GM23248 (cell line): ENCODE data around the gene UBASH3B. TPM values are rescaled to one million over a fixed set of nuclear protein-coding genes. Genes with fewer than 3 reads are reported as not detected.

ENCODE experiments used
- DNase-seq: peaks from one replicate; pipeline ENCODE4 v3.0.0-alpha.2; 2015
- H2AFZ ChIP-seq: fragments of 200-600 bp; sonication (generic); 2 replicates; pipeline ENCODE4 v1.6.1; 2016; ENCODE audit warnings: antibody characterized with exemption
- H3F3A ChIP-seq: fragments of 200-600 bp; sonication (generic); 2 replicates; pipeline ENCODE4 v1.6.1; 2016; ENCODE audit warnings: mild to moderate bottlenecking, antibody characterized with exemption, mixed run types; ENCODE audit not compliant: insufficient read depth
- H3K27ac ChIP-seq: fragments of 200-600 bp; sonication (generic); 2 replicates; pipeline ENCODE4 v1.5.1; 2016; ENCODE audit warnings: mild to moderate bottlenecking
- H3K27me3 ChIP-seq: fragments of 200-600 bp; sonication (generic); replicated peaks from 2 replicates; pipeline ENCODE4 v1.6.1; 2016; ENCODE audit warnings: mild to moderate bottlenecking; ENCODE audit not compliant: insufficient read depth
- H3K36me3 ChIP-seq: fragments of 200-600 bp; sonication (generic); 2 replicates; pipeline ENCODE4 v1.6.1; 2016; ENCODE audit warnings: low read depth, mild to moderate bottlenecking
- H3K4me1 ChIP-seq: fragments of 200-600 bp; sonication (generic); 2 replicates; pipeline ENCODE4 v1.6.1; 2016; ENCODE audit warnings: mild to moderate bottlenecking; ENCODE audit not compliant: insufficient read depth
- H3K4me2 ChIP-seq: fragments of 200-600 bp; sonication (generic); one replicate; pipeline ENCODE4 v1.6.1; 2016; ENCODE audit warnings: mild to moderate bottlenecking; ENCODE audit not compliant: unreplicated experiment
- H3K4me3 ChIP-seq: fragments of 200-600 bp; sonication (generic); 2 replicates; pipeline ENCODE4 v1.5.1; 2016; ENCODE audit warnings: mild to moderate bottlenecking
- H3K79me2 ChIP-seq: fragments of 200-600 bp; sonication (generic); 2 replicates; pipeline ENCODE4 v1.6.1; 2016; ENCODE audit warnings: mild to moderate bottlenecking; ENCODE audit not compliant: insufficient read depth
- H3K9ac ChIP-seq: fragments of 200-600 bp; sonication (generic); 2 replicates; pipeline ENCODE4 v1.6.1; 2016; ENCODE audit warnings: mild to moderate bottlenecking
- H3K9me2 ChIP-seq: fragments of 200-600 bp; sonication (generic); 2 replicates; pipeline ENCODE4 v1.6.1; 2016; ENCODE audit warnings: mixed run types, mild to moderate bottlenecking, moderate library complexity; ENCODE audit not compliant: insufficient read depth
- H3K9me3 ChIP-seq: fragments of 200-600 bp; sonication (generic); one replicate; pipeline ENCODE4 v1.6.1; 2017; ENCODE audit warnings: low read depth
- H4K20me1 ChIP-seq: fragments of 200-600 bp; sonication (generic); 2 replicates; pipeline ENCODE4 v1.6.0; 2016; ENCODE audit not compliant: insufficient read depth
- EZH2 ChIP-seq: fragments of 200-600 bp; sonication (generic); IDR thresholded peaks from 2 replicates; pipeline ENCODE4 v1.6.1; 2018; ENCODE audit warnings: antibody characterized with exemption, mild to moderate bottlenecking; ENCODE audit not compliant: insufficient read depth, poor library complexity, severe bottlenecking
- EZH2phosphoT487 ChIP-seq: fragments of 200-600 bp; sonication (generic); IDR thresholded peaks from 2 replicates; pipeline ENCODE4 v1.6.1; 2018; ENCODE audit warnings: antibody characterized with exemption, moderate library complexity, mild to moderate bottlenecking, low read depth; ENCODE audit not compliant: insufficient read depth
- WGBS, 2 experiments: methylation state at CpG; one replicate each; pipeline ENCODE4 v1.1.6; 2015 to 2017; ENCODE audit warnings: low lambda C conversion rate in 2 of 2, low coverage in 1 of 2; ENCODE audit errors: missing lambda C conversion rate in 2 of 2; 5-methylcytosine and 5-hydroxymethylcytosine counted together
- in situ Hi-C: fragments of 300-500 bp; cut with MboI; formaldehyde crosslinking; loops from 2 replicates; pipeline ENCODE4 v1.15.0; 2020
- polyA plus RNA-seq: library from polyadenylated mRNA; unstranded; fragments of >200 nt; fragmentation: Nextera tagmentation; extraction: Ambion mirVana; gene quantifications from 2 replicates; pipeline ENCODE4 v1.2.1, GENCODE V29; 2016
- total RNA-seq: library from RNA; depleted of rRNA; stranded (reverse); fragments of >200 nt; shearing (Covaris generic); gene quantifications from 2 replicates; pipeline ENCODE4 v1.2.3, GENCODE V29; 2014

Gene UBASH3B
- total and polyA plus RNA-seq, 2 experiments from 2014 or later: 15.5 to 19.7 TPM

DNA sequence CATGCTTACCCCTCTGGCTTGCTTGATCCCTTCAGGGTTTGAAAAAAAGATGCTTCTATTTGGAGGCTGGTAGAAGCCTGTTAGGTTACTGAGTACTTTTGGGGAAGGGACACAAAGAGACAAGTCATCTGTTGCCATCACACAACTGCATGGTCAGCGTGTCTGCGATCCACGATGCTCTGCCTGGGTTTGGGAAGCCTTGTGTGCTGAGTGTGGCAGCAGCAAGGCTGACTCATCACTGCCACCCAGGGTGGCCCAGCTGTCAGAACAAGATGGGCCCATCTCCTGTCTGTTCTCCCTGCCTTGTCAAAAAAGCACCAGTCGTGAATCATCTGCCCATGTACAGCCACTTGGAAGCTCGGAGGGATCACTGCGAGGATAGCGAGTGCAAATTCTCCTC is 26.2 kb downstream of the UBASH3B start:
- in situ Hi-C loops: no loop called here
- Histone ChIP-seq H3K4me3 (no peak overlapping the region), H4K20me1 (no peaks in the 10 kb centered on the region), H3K9me3 (no peaks in the 10 kb centered on the region), H3K9me2 (no peaks in the 10 kb centered on the region), H3K9ac (no peak overlapping the region), H3K4me2 (no peak overlapping the region), H3K4me1 (peaks cover 11% of the 10 kb centered on the region), H3K36me3 (no peaks in the 10 kb centered on the region), H2AFZ (no peak overlapping the region), H3K79me2 (peaks cover 83% of the 10 kb centered on the region), H3F3A (0 out of 2 replicates have a peak, but pooled peaks cover 11% of the 10 kb centered on the region), H3K27ac (no peak overlapping the region), H3K27me3 (no peaks in the 10 kb centered on the region)
- 67 to 74% methylated on average over 7 of the region's 7 CpGs for whole genome bisulfite sequencing, 2 experiments
- TF ChIP-seq EZH2phosphoT487: no peak
- TF ChIP-seq EZH2: no peak
- DNase-seq: peak; percentile 39

DNA sequence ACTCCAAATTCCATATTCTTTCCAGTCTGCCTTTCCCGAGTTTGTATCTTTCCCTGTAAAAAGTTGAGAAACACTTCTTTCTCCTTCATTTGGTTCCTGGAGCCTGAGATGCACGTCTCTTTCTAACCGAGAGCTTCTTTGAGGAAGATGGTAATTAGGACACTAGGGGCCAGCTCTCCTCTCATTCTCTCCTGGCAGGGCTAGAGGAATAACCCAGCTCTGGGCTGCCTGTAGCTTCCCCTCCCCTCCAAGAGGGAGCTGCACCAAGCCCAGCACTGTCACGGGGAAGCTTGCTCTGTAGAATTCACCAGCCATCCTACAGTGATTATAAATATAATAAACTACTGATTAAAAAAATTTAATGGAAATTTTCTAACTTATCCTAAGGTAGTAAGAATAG is 26.9 kb downstream of the UBASH3B start:
- H2AFZ ChIP-seq: no peak overlapping the region
- 97 to 100% methylated on average over 4 of the region's 4 CpGs for WGBS, 2 experiments
- no peaks in the 10 kb centered on the region for H3K9me3 ChIP-seq
- no peak overlapping the region for H3K9ac ChIP-seq
- H4K20me1 ChIP-seq: no peaks in the 10 kb centered on the region
- TF ChIP-seq EZH2 (no peak), EZH2phosphoT487 (no peak)
- peaks cover 11% of the 10 kb centered on the region for H3K4me1 ChIP-seq
- DNase-seq: no peak
- no peak overlapping the region for H3K27ac ChIP-seq
- H3K36me3 ChIP-seq: no peaks in the 10 kb centered on the region
- 0 out of 2 replicates have a peak, but pooled peaks cover 11% of the 10 kb centered on the region for H3F3A ChIP-seq
- H3K4me3 ChIP-seq: no peak overlapping the region
- peaks cover 83% of the 10 kb centered on the region for H3K79me2 ChIP-seq
- in situ Hi-C loops: no loop called here
- no peak overlapping the region for H3K4me2 ChIP-seq
- no peaks in the 10 kb centered on the region for H3K9me2 ChIP-seq
- no peaks in the 10 kb centered on the region for H3K27me3 ChIP-seq

DNA sequence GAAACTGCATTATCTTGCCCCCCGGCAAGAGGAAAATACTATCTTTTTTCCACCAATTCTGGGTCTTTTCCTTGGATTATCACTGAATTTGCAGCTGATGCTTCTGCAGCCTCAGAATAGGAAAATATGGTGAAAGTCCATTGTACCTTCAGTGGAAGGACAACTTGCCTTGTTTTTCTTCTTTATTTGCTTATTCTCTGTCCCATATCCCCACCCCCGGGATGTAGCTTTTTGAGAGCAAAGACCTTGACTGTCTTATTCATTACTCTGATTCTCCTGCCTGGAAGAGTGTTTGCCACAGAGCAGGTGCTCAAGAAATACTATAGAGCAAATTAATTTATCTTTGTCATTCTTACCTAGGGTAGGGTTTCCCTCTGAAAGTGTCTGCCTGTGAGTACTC is 29.5 kb downstream of the UBASH3B start:
- in situ Hi-C loops: no loop called here

DNA sequence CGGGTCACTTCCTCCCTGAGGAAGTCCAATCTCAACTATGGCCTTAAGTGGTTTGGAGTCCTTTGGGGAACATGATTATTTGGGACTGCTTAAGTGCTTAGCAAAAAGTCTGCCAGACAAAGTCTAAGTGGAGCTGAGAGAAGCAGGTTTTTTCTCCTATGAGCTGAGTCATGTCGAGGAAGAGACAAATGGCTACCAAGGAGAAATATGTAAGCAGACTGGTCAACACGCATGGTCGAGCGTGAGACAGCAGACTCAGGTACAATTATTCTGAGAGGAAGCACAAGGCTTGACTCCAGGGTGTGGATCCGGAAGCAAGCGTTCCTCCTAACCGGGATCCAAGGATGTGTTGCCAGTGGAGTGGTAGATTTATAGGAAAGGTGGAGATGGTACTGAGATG is 30.6 kb downstream of the UBASH3B start:
- Histone ChIP-seq H3K27me3 (no peaks in the 10 kb centered on the region), H3K27ac (no peak overlapping the region), H3K9me3 (no peaks in the 10 kb centered on the region), H3K36me3 (no peaks in the 10 kb centered on the region), H3K79me2 (peaks cover 81% of the 10 kb centered on the region), H3K9ac (no peak overlapping the region), H3K4me1 (peaks cover 16% of the 10 kb centered on the region), H2AFZ (no peak overlapping the region), H3K4me3 (no peak overlapping the region), H3K9me2 (no peaks in the 10 kb centered on the region), H4K20me1 (no peaks in the 10 kb centered on the region), H3K4me2 (no peak overlapping the region), H3F3A (peaks cover 10% of the 10 kb centered on the region; the same call in 1 of the 2 replicates)
- no peak for DNase-seq
- in situ Hi-C loops: no loop called here
- no peak for TF ChIP-seq EZH2
- 97 to 98% methylated on average over 8 of the region's 8 CpGs for WGBS, 2 experiments

More for the DNA sequence above, 29.5 kb downstream of the UBASH3B start:
- Histone ChIP-seq H3K4me2 (no peak overlapping the region), H3K4me3 (no peak overlapping the region), H3K9me2 (no peaks in the 10 kb centered on the region), H3K4me1 (peaks cover 11% of the 10 kb centered on the region), H3K27ac (no peak overlapping the region), H2AFZ (no peak overlapping the region), H3K36me3 (no peaks in the 10 kb centered on the region), H3K27me3 (no peaks in the 10 kb centered on the region), H4K20me1 (no peaks in the 10 kb centered on the region), H3K79me2 (peaks cover 74% of the 10 kb centered on the region), H3K9ac (no peak overlapping the region), H3F3A (0 out of 2 replicates have a peak, but pooled peaks cover 11% of the 10 kb centered on the region), H3K9me3 (no peaks in the 10 kb centered on the region)
- 93 to 100% methylated on average over 2 of the region's 2 CpGs for WGBS, 2 experiments
- DNase-seq: no peak
- no peak for TF ChIP-seq EZH2
- TF ChIP-seq EZH2phosphoT487: no peak

DNA sequence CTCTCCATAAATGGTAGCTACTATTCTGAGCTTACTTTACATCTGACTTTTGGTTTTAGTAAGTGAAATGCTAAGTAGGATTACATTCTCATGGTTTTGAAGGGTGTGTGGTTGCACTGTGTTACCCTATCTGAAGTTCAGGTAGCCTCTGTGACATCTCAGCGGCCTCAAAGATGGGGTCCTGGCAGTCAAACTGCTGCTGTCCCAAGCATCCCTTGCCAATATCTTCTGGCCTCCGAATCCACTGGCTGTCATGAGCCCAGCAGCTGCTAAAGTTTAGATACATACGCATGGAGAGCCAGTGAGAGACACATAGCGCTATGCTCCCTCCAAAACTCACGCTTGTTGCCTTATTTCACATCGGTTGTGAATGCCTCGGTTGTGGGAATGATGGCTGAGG is 34.9 kb downstream of the UBASH3B start:
- peaks cover 88% of the 10 kb centered on the region for H3K79me2 ChIP-seq
- no peaks in the 10 kb centered on the region for H4K20me1 ChIP-seq
- H3K9ac ChIP-seq: peak overlapping the region; percentile 75
- H3K4me1 ChIP-seq: peaks cover 22% of the 10 kb centered on the region
- no peak for TF ChIP-seq EZH2phosphoT487
- no peak for TF ChIP-seq EZH2
- H3K27ac ChIP-seq: peak overlapping the region; percentile 53
- no peaks in the 10 kb centered on the region for H3K9me2 ChIP-seq
- no peaks in the 10 kb centered on the region for H3K9me3 ChIP-seq
- in situ Hi-C loops: no loop called here
- peaks cover 8% of the 10 kb centered on the region; the same call in 1 of the 2 replicates for H3F3A ChIP-seq
- no peaks in the 10 kb centered on the region for H3K27me3 ChIP-seq
- H3K4me3 ChIP-seq: peak overlapping the region; percentile 69
- no peak for DNase-seq
- H3K4me2 ChIP-seq: peak overlapping the region; percentile 71
- 86 to 89% methylated on average over 7 of the region's 7 CpGs for WGBS, 2 experiments
- H3K36me3 ChIP-seq: no peaks in the 10 kb centered on the region
- peak overlapping the region; percentile 84 for H2AFZ ChIP-seq
